ENCODE results near the gene EXOSC10. TPM values are rescaled to one million over a fixed set of nuclear protein-coding genes. Genes with fewer than 3 reads are reported as not detected.

The EXOSC10 gene
- total and polyA plus RNA-seq, 2 donors (not counting 3 experiments of a cell fraction or from before 2014, with no cell fraction given): 74.9 to 103 TPM

- FAIRE-seq (no peak), DNase-seq (ENCODE audit: low read depth, low spot score) (no peak)
- ChIA-PET POLR2A (no interaction called here), CTCF (interaction anchor here (1.2 kb wide), 1 partner anchor 107 kb away, joined by 3 read pairs; no protein-coding TSS in a partner anchor)
- Histone ChIP-seq H4K20me1 (replicated peaks; ENCODE audit: control insufficient read depth, extremely low read depth, insufficient read depth, low read length) (no peaks in the 10 kb centered on the region), H3K27me3 (ENCODE audit: control insufficient read depth in 2 of 2, insufficient read depth in 2 of 2, low read length in 2 of 2) (no peaks in the 10 kb centered on the region), H3K79me2 (ENCODE audit: control insufficient read depth, insufficient read depth, low read length) (no peaks in the 10 kb centered on the region), H2AFZ (ENCODE audit: low read depth, low read length) (no peak overlapping the region), H3K9me1 (replicated peaks; ENCODE audit: control insufficient read depth, extremely low read depth, insufficient read depth, low read length) (no peaks in the 10 kb centered on the region), H3K9me3 (replicated peaks; ENCODE audit: control insufficient read depth, insufficient read depth, low read length) (no peaks in the 10 kb centered on the region), H3K4me2 (ENCODE audit: insufficient read depth, low read length) (no peak overlapping the region), H3K9ac (replicated peaks; ENCODE audit: extremely low read depth, insufficient read depth, low read length) (no peak overlapping the region), H3K36me3 (ENCODE audit: control insufficient read depth in 2 of 2, extremely low read depth in 1 of 2, insufficient read depth in 2 of 2, low read length in 2 of 2) (peaks cover 11 to 26% of the 10 kb centered on the region in 2 experiments), H3K27ac (ENCODE audit: insufficient read depth, low read depth, low read length) (no peak overlapping the region), H3K4me1 (ENCODE audit: control insufficient read depth, extremely low read depth, insufficient read depth, low read length) (peaks cover 16% of the 10 kb centered on the region), H3K4me3 (replicated peaks in 1 of 3; ENCODE audit: insufficient read depth in 1 of 3, low read depth in 1 of 3, low read length in 3 of 3) (no peak overlapping the region)
- no peak for TF ChIP-seq POLR2AphosphoS5 (IDR thresholded peaks at IDR 0.05; ENCODE audit: insufficient read depth, low read depth, low read length)
- no peak for TF ChIP-seq MAX (IDR thresholded peaks at IDR 0.05; ENCODE audit: insufficient read depth, insufficient read length)
- TF ChIP-seq GATA2 (IDR thresholded peaks at IDR 0.05; ENCODE audit: insufficient read depth, insufficient read length, low read depth, low read length): no peak
- no peak for TF ChIP-seq MYC (IDR thresholded peaks at IDR 0.05; ENCODE audit: low read depth, low read length)
- TF ChIP-seq CTCF (IDR thresholded peaks at IDR 0.05; ENCODE audit: extremely low read depth in 1 of 2, insufficient read depth in 1 of 2, low read depth in 1 of 2, low read length in 2 of 2): no peak
- no peak for TF ChIP-seq EZH2 (IDR thresholded peaks at IDR 0.05; ENCODE audit: borderline replicate concordance, low read depth, low read length, severe bottlenecking)
- no peak for TF ChIP-seq POLR2A (IDR thresholded peaks at IDR 0.05; ENCODE audit: low read depth, low read length)
- TF ChIP-seq JUN (IDR thresholded peaks at IDR 0.05; ENCODE audit: borderline replicate concordance, insufficient read depth, insufficient read length, low read depth): no peak
- TF ChIP-seq FOS (IDR thresholded peaks at IDR 0.05; ENCODE audit: borderline replicate concordance, insufficient read depth, low read length): no peak
- BruUV-seq (replicated peaks): no TSS peak
- intact Hi-C loops (cut with micrococcal nuclease) (no loop called here), dilution Hi-C loops (cut with MboI; ENCODE audit: extremely low pct_ligation_motif_present, low sequenced_read_pairs) (no loop called here)
These were observed 45.0 kb upstream of the EXOSC10 start for GRCh38 chr1:11144570-11145256.
